ENCODE data around the gene DRD3. TPM values are rescaled to one million over a fixed set of nuclear protein-coding genes. Genes with fewer than 3 reads are reported as not detected.

DRD3 gene
- total RNA-seq, 2 experiments from 2014 or later = not detected

- ChIA-PET CTCF (ENCODE audit: unreplicated experiment) (no interaction called here), POLR2A (interaction anchor here (0.5 to 0.8 kb wide), 5 partner anchors 21 to 1500 kb away, joined by 3 read pairs; no protein-coding TSS in a partner anchor)
- BruUV-seq (replicated peaks) = no TSS peak
- Histone ChIP-seq H3K4me3 (ENCODE audit: low read depth, low read length, poor library complexity, severe bottlenecking) (no peak overlapping the region), H3K79me2 (ENCODE audit: insufficient read depth, low read depth, low read length) (no peaks in the 10 kb centered on the region), H3K36me3 (ENCODE audit: insufficient read depth, low read length) (no peaks in the 10 kb centered on the region), H3K4me2 (ENCODE audit: low read length) (no peak overlapping the region), H3K9me3 (ENCODE audit: low read length) (no peaks in the 10 kb centered on the region), H3K4me1 (ENCODE audit: insufficient read depth, low read length, poor library complexity, severe bottlenecking) (no peaks in the 10 kb centered on the region), H3K27ac (ENCODE audit: low read depth, low read length, poor library complexity, severe bottlenecking) (no peak overlapping the region), H2AFZ (ENCODE audit: low read length) (no peak overlapping the region), H3K9me2 (ENCODE audit: insufficient read depth, low read length) (no peaks in the 10 kb centered on the region), H4K20me1 (ENCODE audit: insufficient read depth, low read length) (no peaks in the 10 kb centered on the region)
- TF ChIP-seq EZH2phosphoT487 (IDR thresholded peaks at IDR 0.05; ENCODE audit: borderline replicate concordance, low read depth, low read length) = no peak
- TF ChIP-seq, protein P1, sequence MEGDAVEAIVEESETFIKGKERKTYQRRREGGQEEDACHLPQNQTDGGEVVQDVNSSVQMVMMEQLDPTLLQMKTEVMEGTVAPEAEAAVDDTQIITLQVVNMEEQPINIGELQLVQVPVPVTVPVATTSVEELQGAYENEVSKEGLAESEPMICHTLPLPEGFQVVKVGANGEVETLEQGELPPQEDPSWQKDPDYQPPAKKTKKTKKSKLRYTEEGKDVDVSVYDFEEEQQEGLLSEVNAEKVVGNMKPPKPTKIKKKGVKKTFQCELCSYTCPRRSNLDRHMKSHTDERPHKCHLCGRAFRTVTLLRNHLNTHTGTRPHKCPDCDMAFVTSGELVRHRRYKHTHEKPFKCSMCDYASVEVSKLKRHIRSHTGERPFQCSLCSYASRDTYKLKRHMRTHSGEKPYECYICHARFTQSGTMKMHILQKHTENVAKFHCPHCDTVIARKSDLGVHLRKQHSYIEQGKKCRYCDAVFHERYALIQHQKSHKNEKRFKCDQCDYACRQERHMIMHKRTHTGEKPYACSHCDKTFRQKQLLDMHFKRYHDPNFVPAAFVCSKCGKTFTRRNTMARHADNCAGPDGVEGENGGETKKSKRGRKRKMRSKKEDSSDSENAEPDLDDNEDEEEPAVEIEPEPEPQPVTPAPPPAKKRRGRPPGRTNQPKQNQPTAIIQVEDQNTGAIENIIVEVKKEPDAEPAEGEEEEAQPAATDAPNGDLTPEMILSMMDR (conservative IDR thresholded peaks at IDR 0.05; ENCODE audit: low read length) = no peak
- DNase-seq (ENCODE audit: low spot score) = no peak
- intact Hi-C loops (cut with micrococcal nuclease; ENCODE audit: unreplicated experiment) = loop anchor here (10.0 kb wide), 1 partner anchor 62 kb away; the partner anchor contains the start of gene DRD3
Observed at GRCh38 chr3:114112696-114113095, 66.2 kb downstream of the DRD3 start.

DNA sequence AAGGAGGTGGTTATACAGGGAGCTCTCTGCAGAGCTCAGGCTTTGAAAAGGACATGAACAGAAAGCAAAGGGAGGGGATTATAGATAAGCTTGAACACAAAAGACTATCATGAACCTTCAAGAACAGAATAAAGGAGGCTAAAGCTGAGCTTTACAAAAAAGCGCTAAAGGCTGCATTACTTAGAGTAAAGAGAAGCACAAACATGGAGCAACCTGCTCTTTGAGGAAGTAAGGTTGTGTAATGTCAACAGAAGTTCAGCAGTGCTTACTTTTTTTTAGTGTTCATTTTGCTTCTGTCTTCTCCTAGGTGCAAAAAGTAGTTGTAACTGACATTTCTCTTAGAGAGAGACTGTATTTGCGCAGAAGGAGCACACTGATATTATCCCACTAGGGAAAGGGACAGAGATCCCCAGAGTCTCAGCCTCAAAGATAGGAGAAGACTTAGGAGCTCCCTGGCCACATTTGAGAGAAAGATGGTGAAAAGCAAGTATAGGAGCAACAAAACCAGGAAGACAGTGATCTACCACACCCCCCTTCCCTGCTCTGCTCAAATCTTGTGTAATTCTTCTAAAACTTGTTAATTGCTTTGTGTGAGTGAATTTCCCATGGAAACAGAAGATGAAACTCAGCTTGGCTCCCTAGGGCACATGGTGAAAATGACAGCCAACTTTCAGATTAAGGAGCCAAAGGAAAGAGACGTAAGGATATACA lies 67.6 kb downstream of the DRD3 start:
- Histone ChIP-seq H3K9me2 (ENCODE audit: insufficient read depth, low read length) (no peaks in the 10 kb centered on the region), H3K27ac (ENCODE audit: low read depth, low read length, poor library complexity, severe bottlenecking) (no peak overlapping the region), H3K4me3 (ENCODE audit: low read depth, low read length, poor library complexity, severe bottlenecking) (no peak overlapping the region), H4K20me1 (ENCODE audit: insufficient read depth, low read length) (no peaks in the 10 kb centered on the region), H3K36me3 (ENCODE audit: insufficient read depth, low read length) (no peaks in the 10 kb centered on the region), H3K9me3 (ENCODE audit: low read length) (no peaks in the 10 kb centered on the region), H3K4me1 (ENCODE audit: insufficient read depth, low read length, poor library complexity, severe bottlenecking) (no peaks in the 10 kb centered on the region), H2AFZ (ENCODE audit: low read length) (no peak overlapping the region), H3K79me2 (ENCODE audit: insufficient read depth, low read depth, low read length) (no peaks in the 10 kb centered on the region), H3K4me2 (ENCODE audit: low read length) (no peak overlapping the region)
- BruUV-seq (replicated peaks) = no TSS peak
- no peak for DNase-seq (ENCODE audit: low spot score)
- TF ChIP-seq, protein P1 (conservative IDR thresholded peaks at IDR 0.05; ENCODE audit: low read length) = no peak
- no peak for TF ChIP-seq EZH2phosphoT487 (IDR thresholded peaks at IDR 0.05; ENCODE audit: borderline replicate concordance, low read depth, low read length)
- intact Hi-C loops (cut with micrococcal nuclease; ENCODE audit: unreplicated experiment) = loop anchor here (10.0 kb wide), 1 partner anchor 64 kb away; the partner anchor contains the start of gene DRD3
- CTCF ChIA-PET (ENCODE audit: unreplicated experiment) = no interaction called here
- POLR2A ChIA-PET = interaction anchor here (0.7 kb wide), 1 partner anchor 389 kb away, joined by 3 read pairs; no protein-coding TSS in a partner anchor

- H3K27ac ChIP-seq (ENCODE audit: low read depth, low read length, poor library complexity, severe bottlenecking) = no peak overlapping the region
- H3K9me2 ChIP-seq (ENCODE audit: insufficient read depth, low read length) = no peaks in the 10 kb centered on the region
- no peak overlapping the region for H3K4me2 ChIP-seq (ENCODE audit: low read length)
- no peaks in the 10 kb centered on the region for H3K79me2 ChIP-seq (ENCODE audit: insufficient read depth, low read depth, low read length)
- no TSS peak for BruUV-seq (replicated peaks)
- ChIA-PET CTCF (ENCODE audit: unreplicated experiment) (no interaction called here), POLR2A (interaction anchor here (1.4 kb wide), 1 partner anchor 8 kb away, joined by 4 read pairs; no protein-coding TSS in a partner anchor)
- H4K20me1 ChIP-seq (ENCODE audit: insufficient read depth, low read length) = no peaks in the 10 kb centered on the region
- no peaks in the 10 kb centered on the region for H3K36me3 ChIP-seq (ENCODE audit: insufficient read depth, low read length)
- no peaks in the 10 kb centered on the region for H3K4me1 ChIP-seq (ENCODE audit: insufficient read depth, low read length, poor library complexity, severe bottlenecking)
- H2AFZ ChIP-seq (ENCODE audit: low read length) = no peak overlapping the region
- intact Hi-C loops (cut with micrococcal nuclease; ENCODE audit: unreplicated experiment) = loop anchor here (10.0 kb wide), 1 partner anchor 64 kb away; the partner anchor contains the start of gene DRD3
- no peak for DNase-seq (ENCODE audit: low spot score)
- TF ChIP-seq, protein P1 (conservative IDR thresholded peaks at IDR 0.05; ENCODE audit: low read length) = no peak
- TF ChIP-seq EZH2phosphoT487 (IDR thresholded peaks at IDR 0.05; ENCODE audit: borderline replicate concordance, low read depth, low read length) = no peak
- no peaks in the 10 kb centered on the region for H3K9me3 ChIP-seq (ENCODE audit: low read length)
- H3K4me3 ChIP-seq (ENCODE audit: low read depth, low read length, poor library complexity, severe bottlenecking) = no peak overlapping the region
Observed at GRCh38 chr3:114110439-114110838, 68.4 kb downstream of the DRD3 start.
